Activated gamma-delta T cell treated with anti-CD3 and anti-CD28 coated beads, Interleukin-2, amount 50 U/mL, for 16 hours (primary cell): ENCODE measurements around the gene SOX12.
"Not testable (repeated sequence)": the region's sequence is repeated elsewhere in the genome, so short reads cannot be mapped to it uniquely, and the experiment has no call there.

Source experiments
- DNase-seq: peaks from one replicate; pipeline ENCODE4 v3.0.0-alpha.2; 2020; ENCODE audit warnings: low read depth

SOX12 gene

DNA sequence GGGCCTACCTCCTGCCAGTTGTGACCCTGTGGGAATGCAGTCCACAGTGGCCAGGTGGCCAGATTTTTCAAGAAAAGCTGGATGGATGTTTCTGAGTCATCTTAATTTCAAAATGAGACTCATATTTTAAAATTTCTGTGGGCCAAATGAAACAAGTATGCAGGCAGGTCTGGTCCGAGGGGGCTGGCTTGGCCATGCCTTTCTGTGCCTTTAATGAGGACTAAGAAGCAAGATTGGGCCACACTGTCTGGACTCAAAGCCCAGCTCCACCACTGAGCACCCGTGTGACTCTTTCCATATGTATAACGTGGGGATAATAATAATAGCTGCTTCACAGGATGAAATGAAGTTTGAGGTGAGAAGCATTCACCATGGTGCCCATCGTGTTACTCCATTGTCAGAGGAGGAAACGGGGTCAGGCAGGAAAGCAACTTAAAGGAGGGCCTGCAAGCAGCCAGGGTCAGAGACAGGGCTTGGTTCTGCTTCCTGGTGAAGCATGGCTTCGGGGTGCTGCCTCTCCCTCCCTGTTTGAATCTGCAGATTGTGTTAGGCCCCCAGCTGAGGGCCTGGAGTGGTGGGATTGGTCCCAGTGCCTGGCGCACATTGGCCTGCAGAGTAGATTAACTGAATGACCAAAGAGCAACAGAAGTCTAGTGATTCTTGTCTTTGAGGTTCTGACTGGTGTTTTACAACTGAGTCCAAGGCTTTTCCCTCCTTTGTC, 3.8 kb downstream of the SOX12 start:
- DNase-seq: no peak

DNA sequence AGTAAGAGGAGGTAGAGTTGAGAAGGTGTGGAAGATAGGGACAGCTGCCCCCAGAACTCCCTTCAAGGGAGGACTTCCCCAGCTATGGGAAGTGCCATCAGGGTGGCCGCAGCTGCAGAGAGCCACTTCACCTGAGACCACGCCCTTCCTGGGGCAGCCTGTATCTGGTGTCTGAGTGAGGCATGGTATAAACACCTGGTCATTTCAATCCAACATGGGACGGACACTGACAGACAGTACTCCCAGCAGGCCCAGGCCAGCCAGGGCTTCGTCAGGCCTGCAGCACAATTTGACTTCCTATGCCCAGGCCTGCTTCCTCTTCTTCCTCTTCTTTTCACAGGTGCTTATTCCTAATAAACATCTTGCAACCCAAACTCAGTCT, 4.5 kb downstream of the SOX12 start:
- DNase-seq: no peak

DNA sequence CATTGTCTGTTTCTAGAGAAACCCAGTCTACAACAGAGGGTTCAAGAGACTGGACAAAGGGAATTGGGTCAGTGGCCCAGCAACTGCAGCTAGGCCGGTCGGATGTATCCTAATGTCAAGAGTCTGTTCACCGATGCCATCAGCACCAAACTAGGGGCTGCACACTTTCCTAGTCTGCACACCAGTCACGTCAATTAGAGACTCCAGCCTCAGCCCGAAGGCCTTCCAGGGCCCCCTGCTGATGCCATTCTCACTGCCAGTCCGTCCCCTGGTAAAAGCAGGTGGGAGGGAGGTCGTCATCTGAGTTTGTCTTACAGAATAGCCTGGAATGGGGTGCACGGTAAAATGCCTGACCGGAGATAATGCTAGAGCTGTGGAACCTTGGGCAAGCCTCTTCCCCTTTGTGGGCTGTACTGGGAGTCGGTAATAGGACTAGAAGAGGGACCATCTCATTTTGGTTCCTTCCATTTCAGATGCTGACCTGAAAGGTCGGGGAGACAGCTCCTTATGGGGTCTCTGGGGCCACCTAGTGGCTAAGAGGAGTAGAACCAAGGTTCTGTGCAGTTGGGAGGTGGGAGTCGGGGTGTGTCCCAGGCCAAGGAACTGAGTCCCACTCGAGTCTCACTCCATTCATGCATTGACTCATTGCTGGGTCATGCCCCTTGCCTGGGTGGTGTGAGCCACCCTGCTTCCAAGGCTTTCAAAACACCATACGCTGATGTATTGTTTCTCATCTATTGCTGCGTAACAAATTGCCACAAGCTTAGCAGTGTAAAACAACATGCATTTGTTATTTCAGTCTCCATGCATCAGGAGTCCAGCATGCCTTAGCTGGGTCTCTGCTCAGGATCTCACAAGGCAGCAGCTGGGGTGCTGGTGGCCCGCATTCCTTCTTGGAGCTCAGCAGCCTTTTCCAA, 5.1 kb downstream of the SOX12 start:
- DNase-seq: peak; percentile 47

DNA sequence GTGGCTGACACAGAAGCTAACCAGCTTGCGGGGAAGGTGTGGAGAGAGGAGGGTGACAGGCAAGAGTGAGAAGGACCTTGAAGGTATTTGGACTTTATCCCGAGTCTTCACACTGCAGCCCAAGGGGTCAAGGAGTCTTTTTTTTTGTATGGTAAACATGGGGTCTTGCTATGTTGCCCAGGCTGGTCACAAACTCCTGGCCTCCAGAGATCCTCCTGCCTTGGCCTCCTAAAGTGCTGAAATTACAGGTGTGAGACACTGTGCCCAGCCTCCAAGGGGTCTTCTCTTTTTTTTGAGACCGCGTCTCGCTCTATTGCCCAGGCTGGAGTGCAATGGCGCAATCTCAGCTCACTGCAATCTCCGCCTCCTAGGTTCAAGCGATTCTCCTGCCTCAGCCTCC, 9.2 kb downstream of the SOX12 start:
- DNase-seq: no peak

DNA sequence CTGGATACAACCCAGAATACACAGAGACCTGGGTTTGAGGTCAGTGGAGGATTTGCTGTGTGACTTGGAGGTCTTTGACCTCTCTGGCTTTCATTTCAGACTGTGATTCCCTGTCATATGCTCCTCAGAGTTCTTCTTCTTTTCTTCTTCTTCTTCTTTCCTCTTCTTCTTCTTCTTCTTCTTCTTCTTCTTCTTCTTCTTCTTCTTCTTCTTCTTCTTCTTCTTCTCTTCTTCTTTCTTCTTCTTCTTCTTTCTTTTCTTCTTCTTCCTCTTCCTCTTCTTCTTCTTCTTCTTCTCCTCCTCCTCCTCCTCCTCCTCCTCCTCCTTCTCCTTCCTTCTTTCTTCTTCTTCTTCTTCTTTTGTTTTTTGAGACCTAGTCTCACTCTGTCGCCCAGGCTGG, 10.7 kb downstream of the SOX12 start:
- not testable (repeated sequence) for DNase-seq

- DNase-seq: no peak
Measured at GRCh38 chr20:341682-342081, 16.3 kb downstream of the SOX12 start.

DNA sequence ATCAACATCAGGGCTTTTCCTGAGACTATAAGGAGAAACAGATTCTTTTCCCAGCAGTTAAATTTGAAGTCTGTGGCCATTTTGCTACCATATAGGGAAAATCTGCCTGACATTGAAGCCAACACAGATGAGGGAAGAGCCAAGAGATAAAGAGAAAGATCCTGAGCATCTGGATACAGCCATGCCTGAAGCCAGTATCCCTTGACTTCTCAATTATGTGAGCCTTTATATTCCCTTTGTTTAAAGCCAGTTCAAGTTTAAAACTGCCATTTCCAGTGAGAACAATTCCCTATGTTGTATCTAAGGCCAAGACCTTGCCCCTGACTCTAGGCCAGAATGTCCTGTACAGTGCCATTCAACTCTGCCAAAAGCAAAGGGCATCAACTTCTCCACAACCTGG, 17.8 kb downstream of the SOX12 start:
- DNase-seq: no peak

GRCh38 chr20:346033-346639, 20.8 kb downstream of the SOX12 start:
- DNase-seq: no peak

GRCh38 chr20:346640-347316, 21.4 kb downstream of the SOX12 start, which contains the start of gene NRSN2:
Gene NRSN2, plus strand, starts transcription at chr20:347111. Its CDS starts 2,533 bp downstream, at chr20:349644.
- no peak for DNase-seq

- no peak for DNase-seq
Measured at GRCh38 chr20:347317-347639, 21.9 kb downstream of the SOX12 start.

GRCh38 chr20:347640-348484, 22.5 kb downstream of the SOX12 start:
- DNase-seq: peak; percentile 40

GRCh38 chr20:348972-349841, 23.9 kb downstream of the SOX12 start:
- DNase-seq: no peak

- no peak for DNase-seq
Measured at GRCh38 chr20:353166-353565, 27.8 kb downstream of the SOX12 start.

DNA sequence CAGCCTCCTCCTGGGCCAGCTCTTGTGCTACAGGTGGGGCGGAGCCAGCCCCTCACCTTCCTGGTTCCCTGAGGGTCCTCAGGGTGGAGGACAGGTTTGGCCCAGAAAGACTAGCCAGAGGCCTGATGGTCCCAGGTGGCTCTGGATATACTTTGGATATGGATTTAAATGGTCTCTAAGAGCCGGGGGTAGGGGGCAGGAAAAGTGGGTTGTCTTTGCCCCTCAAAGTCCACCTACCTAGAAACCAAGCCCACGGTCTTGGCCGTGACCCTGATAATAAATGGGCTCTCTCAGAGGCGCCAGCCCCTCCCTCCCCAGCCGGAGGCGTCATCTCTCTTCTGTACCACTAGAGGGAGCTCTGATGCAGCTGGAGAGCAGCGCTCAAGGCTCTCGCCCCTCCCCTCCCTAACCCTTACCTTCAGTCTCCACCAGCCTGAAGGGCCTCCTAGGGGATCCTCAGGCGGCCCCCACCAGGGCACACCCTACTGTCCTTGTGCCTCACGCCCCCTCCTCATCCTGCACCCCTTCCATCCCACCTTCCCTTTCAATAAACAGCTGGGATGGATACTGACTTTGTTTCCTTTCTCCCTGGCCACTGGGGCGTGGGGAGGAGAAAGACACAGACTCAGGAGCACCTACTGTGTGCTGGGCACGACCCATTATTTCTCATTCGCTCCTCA, 29.1 kb downstream of the SOX12 start:
- peak; percentile 72 for DNase-seq

- not testable (repeated sequence) for DNase-seq
Measured at GRCh38 chr20:356154-356553, 30.8 kb downstream of the SOX12 start.

GRCh38 chr20:356745-357144, 31.4 kb downstream of the SOX12 start:
- DNase-seq: no peak

DNA sequence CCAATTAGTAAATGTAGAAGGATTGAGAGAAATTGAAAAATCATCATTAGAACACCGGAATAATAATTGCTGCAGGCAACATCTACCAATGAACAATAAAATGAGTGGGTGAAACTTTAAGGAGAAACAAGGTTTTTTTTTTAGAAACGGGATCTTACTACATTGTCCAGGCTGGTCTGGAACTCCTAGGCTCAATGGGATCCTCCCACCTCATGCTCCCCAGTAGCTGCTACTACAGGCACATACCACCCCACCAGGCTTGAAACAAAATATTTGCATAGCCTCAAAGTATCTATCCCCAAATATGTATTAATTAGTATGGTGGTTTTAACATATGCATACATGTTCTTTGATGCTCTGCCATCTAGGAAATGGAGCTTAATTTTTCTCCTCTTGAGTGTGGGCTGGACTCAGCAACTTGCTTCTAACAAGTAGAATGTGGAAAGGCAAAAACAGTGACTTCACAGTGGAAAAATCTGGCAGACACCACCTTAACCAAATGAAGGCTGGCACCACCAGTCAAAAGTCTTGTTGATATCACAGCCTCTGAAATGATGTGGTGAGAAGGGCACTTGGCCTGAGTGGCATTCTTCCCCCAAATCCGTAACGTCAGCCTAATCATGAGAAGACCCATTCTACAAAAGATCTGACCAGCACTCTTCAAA, 33.7 kb downstream of the SOX12 start:
- DNase-seq: no peak

DNA sequence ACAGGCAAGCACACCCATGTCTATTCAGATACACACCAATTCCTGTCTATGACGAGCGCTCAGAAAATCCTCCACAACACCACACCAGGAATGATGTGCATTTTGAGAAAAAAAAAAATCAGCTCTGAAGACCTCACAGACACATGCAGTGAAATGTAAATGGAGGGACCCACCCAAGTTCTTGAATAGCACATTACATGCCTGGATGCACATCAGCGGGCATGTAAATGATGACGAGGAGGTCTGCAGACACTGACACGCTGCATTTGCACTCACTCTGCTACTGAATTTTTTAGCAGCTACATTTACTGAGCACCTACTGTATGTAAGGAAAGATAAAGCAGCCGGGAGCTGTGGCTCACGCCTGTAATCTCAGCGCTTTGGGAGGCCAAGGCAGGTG, 36.2 kb downstream of the SOX12 start:
- no peak for DNase-seq
